Subcutaneous adipose tissue (tissue), 4 donors: Measurements from ENCODE around the gene SNX32. TPM values are rescaled to one million over a fixed set of nuclear protein-coding genes. Genes with fewer than 3 reads are reported as not detected.

ENCODE experiments used
- total RNA-seq, 4 donors: library from RNA; depleted of rRNA; stranded (reverse); fragments of >200 nt; gene quantifications; one replicate each; pipeline ENCODE4 v1.1.0, GENCODE V29; 2016
- TF ChIP-seq, protein P1 (sequence below): fragments of 450-650 bp; IDR thresholded peaks from one replicate; pipeline ENCODE4 v1.5.1; 2016; ENCODE audit warnings: low read depth, mild to moderate bottlenecking, control low read depth, antibody characterized with exemption, moderate library complexity

The SNX32 gene
- total RNA-seq, 4 donors from 2014 or later, result 0.85 TPM; not detected in 3

DNA sequence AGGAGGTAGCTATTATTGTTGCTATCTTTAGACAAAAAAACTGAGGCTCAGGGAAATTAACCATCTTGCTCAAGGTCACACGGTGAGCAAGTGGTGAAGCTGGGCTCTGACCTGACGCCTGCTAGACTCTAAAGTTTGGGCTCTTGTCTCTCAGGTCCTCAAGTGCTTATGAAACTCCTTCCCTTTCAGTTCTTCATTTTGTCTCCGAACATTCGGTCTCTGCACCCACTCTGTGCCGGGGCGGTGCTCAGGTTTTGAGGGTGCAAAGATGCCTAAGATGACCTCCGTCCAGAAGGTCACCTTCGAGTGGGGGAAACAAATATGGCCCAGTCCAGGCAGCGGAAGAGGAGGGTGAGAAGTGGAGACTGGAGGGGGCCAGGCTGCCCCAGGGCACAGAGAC, 30.9 kb upstream of the SNX32 start:
- TF ChIP-seq, protein P1, sequence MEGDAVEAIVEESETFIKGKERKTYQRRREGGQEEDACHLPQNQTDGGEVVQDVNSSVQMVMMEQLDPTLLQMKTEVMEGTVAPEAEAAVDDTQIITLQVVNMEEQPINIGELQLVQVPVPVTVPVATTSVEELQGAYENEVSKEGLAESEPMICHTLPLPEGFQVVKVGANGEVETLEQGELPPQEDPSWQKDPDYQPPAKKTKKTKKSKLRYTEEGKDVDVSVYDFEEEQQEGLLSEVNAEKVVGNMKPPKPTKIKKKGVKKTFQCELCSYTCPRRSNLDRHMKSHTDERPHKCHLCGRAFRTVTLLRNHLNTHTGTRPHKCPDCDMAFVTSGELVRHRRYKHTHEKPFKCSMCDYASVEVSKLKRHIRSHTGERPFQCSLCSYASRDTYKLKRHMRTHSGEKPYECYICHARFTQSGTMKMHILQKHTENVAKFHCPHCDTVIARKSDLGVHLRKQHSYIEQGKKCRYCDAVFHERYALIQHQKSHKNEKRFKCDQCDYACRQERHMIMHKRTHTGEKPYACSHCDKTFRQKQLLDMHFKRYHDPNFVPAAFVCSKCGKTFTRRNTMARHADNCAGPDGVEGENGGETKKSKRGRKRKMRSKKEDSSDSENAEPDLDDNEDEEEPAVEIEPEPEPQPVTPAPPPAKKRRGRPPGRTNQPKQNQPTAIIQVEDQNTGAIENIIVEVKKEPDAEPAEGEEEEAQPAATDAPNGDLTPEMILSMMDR, result no peak

DNA sequence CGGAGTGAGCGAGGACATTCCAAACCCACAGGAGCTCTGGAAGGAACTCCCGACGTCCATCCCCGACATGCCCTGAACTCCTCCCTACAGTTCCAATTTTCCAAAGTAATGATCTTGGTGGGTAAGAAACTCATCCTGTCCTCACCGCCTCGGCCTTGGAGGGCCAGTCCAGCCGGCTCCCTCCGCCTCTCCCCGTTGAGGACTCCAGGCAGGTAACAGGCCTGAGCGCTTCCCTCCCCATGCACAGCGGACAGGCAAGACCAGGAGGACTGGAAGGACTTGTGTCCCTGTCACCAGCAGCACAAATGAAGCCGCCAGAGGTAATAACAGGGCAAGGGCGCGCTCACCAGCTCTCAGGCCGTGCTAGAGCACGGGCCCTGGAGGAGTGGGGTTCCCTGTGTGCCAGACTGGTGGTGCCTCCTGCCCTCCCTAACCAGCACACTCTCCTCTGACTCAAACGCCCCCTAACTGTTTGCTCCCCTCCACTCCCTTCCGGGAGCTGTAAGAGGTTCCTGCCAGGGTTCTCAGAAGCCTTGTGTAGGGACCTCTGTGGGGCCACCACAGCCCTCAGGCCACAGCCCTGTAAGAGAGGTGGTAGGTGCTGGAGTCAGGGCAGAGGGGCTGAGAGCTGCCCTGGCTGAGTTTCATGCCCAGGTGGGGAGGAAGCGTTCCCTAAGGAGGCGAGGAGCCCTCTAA, 29.8 kb upstream of the SNX32 start:
- TF ChIP-seq, protein P1, result no peak

DNA sequence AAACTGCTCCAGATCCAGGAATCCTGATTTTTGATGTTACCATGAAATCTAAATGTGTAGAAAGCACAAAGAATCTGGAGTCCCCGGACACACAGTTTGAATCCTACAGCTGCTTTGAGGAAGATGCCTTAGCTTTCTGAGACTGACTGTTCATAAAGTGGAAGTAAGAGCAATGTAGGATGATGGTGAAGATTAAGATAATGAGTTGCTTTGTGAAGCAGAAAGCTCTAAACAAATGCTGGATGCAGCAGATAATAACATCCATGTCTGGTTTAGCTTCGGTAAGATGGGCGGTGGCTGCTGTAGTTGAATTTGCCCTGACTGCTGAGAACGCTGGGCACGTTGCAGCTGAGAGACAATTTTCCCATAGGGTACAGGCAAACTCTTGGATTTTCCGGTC, 26.8 kb upstream of the SNX32 start:
- TF ChIP-seq, protein P1, result no peak

DNA sequence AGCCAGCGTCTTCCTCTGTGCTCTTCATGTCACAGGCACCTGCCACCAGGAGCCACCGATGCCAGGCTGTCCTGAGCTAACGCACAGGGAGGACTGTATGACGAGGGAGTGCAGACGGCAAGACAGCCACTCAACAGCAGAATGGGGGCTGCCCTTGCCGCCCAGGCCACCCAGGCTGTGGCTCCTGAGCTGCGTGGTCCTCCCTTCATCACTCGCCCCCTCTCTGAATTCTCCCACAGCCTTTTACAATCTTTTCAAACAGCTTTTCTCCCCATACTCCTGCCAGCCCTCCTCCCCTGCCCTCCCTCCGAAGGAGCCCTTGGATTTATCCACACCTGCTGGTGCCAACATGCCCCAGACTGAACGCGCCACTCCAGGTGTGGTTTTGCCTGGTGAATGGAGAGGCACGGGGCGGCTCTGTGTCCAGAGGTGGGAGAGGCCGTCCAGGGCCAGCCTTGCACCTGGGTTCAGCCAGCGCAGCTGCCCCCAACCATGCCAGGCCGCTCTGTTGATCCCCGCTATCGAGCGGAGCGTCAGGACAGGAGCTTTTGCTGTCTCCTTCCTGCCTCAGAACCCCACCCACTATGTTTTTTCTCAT, 24.9 kb upstream of the SNX32 start:
- TF ChIP-seq, protein P1, result no peak

DNA sequence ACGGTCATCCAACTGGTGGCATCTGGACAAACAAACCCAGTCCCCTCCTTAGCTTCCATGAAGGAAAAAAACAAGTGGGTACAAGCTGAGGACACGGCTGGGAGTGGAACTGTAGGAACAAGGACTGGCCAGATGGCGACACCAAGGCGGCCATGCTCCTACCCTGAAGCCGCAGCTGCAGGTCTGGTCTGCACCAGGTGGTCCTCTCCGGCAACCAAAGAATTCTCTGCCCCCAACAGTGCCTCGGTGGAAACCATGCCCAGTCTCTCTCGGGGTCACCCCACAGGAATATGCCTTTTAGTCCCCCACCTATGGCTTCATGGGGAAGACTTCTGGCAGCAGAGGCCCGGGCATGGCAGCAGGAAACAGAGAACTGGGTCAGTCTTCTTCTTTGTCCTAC, 24.3 kb upstream of the SNX32 start:
- TF ChIP-seq, protein P1, result no peak

DNA sequence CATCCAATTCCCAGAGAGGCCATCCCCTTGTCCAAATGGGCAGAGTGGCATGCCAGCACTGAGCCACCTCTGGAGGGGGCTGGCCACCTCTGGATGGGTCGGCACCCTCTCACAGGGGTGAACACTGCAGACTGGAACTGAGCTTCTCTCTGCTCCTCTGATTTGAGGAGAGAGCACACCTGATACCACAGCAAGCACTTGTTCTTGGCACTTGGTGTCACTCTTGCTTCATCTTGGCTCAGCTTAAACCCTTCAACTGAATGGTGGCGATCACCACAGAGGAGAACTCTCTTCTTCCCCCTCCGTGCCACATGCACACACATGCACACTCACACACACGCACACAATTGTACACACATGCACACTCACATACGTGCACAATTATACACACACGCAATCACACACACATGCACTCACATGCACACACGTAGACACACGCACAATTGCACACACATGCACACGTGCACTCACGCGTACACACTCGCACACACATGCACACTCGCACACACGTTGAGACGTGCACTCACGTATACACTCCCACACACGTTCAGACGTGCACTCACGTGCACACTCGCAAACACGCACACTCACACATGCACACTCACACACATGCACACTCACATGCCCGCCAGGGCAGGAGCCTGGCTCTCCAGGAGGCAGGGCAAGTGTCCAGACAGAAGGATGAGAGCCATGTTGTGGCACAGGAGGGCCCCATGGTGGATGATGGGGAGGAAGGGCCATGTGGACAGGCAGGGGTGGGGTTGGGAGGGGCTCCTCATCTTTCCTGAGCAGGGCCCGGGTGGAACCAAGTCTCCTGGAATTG, 23.5 kb upstream of the SNX32 start:
- TF ChIP-seq, protein P1, result no peak
